NT2/D1 (cell line): ENCODE data around the gene GPR176.

Experiments
- DNase-seq: peaks from one replicate; pipeline ENCODE4 v3.0.0-alpha.2; 2011; ENCODE audit warnings: low read depth, low spot score
- H3K27me3 ChIP-seq: 2 replicates; pipeline ENCODE4 v1.6.0; 2011; ENCODE audit warnings: mild to moderate bottlenecking; ENCODE audit not compliant: insufficient read length, insufficient read depth
- H3K36me3 ChIP-seq: 2 replicates; pipeline ENCODE4 v1.6.1; 2011; ENCODE audit warnings: mild to moderate bottlenecking, low read length, mixed read lengths; ENCODE audit not compliant: insufficient read depth, insufficient read length
- H3K4me1 ChIP-seq: 2 replicates; pipeline ENCODE4 v1.5.1; 2011; ENCODE audit not compliant: insufficient read depth, insufficient read length
- H3K4me3 ChIP-seq: 2 replicates; pipeline ENCODE4 v1.5.1; 2011; ENCODE audit warnings: low read depth; ENCODE audit not compliant: insufficient read length
- H3K9ac ChIP-seq: 2 replicates; pipeline ENCODE4 v1.6.0; 2011; ENCODE audit warnings: low read depth; ENCODE audit not compliant: insufficient read length
- H3K9me3 ChIP-seq: 2 replicates; pipeline ENCODE4 v1.5.1; 2011; ENCODE audit warnings: mild to moderate bottlenecking, low read length; ENCODE audit not compliant: insufficient read depth
- SUZ12 ChIP-seq: IDR thresholded peaks from 2 replicates; pipeline ENCODE4 v1.6.1; 2011; ENCODE audit not compliant: insufficient read length, insufficient read depth; ENCODE audit errors: extremely low read depth
- YY1 ChIP-seq: IDR thresholded peaks from 2 replicates; pipeline ENCODE4 v1.6.1; 2011; ENCODE audit not compliant: insufficient read length, insufficient read depth
- ZNF274 ChIP-seq: IDR thresholded peaks from 2 replicates; pipeline ENCODE4 v1.6.1; 2011; ENCODE audit warnings: mild to moderate bottlenecking, low read depth, low read length

The GPR176 gene

DNA sequence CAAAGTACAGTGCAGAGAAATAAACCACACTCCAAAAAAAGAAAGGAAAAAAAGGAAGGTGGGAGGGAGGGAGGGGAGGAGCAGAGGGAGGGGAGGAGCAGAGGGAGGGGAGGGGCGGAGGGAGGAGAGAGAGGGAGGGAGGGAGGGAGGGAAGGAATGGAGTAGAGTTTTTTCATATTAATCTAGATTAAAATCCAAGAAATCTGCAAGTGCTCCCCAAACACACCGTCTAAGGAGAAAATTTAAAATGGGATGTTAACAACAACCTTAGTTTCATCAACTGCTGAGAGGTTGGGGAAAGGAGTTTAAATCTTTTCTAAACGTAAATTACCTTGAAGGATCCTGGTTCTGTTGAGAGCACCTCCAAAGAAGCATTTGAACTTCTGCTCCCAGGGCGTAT is 144.0 kb downstream of the GPR176 start:
- Histone ChIP-seq H3K27me3 (no peaks in the 10 kb centered on the region), H3K9ac (no peak overlapping the region), H3K4me3 (no peak overlapping the region), H3K4me1 (no peaks in the 10 kb centered on the region), H3K36me3 (no peaks in the 10 kb centered on the region), H3K9me3 (no peaks in the 10 kb centered on the region)
- TF ChIP-seq SUZ12 (no peak), YY1 (no peak), ZNF274 (no peak)
- DNase-seq: no peak

GRCh38 chr15:39774688-39775267 is 145.3 kb downstream of the GPR176 start:
- no peak for DNase-seq
- no peaks in the 10 kb centered on the region for H3K9me3 ChIP-seq
- no peak for TF ChIP-seq YY1
- no peak for TF ChIP-seq ZNF274
- TF ChIP-seq SUZ12: no peak
- no peaks in the 10 kb centered on the region for H3K36me3 ChIP-seq
- no peaks in the 10 kb centered on the region for H3K4me1 ChIP-seq
- H3K9ac ChIP-seq: no peak overlapping the region
- no peaks in the 10 kb centered on the region for H3K27me3 ChIP-seq
- H3K4me3 ChIP-seq: no peak overlapping the region

- no peak for TF ChIP-seq ZNF274
- TF ChIP-seq YY1: no peak
- TF ChIP-seq SUZ12: no peak
- Histone ChIP-seq H3K36me3 (no peaks in the 10 kb centered on the region), H3K27me3 (no peaks in the 10 kb centered on the region), H3K4me1 (no peaks in the 10 kb centered on the region), H3K9me3 (no peaks in the 10 kb centered on the region), H3K4me3 (no peak overlapping the region), H3K9ac (no peak overlapping the region)
- DNase-seq: no peak
These were observed 149.0 kb downstream of the GPR176 start for GRCh38 chr15:39770748-39771689.

GRCh38 chr15:39767921-39768320 is 152.1 kb downstream of the GPR176 start:
- H3K4me3 ChIP-seq: no peak overlapping the region
- H3K36me3 ChIP-seq: no peaks in the 10 kb centered on the region
- H3K9ac ChIP-seq: no peak overlapping the region
- TF ChIP-seq SUZ12: no peak
- TF ChIP-seq ZNF274: no peak
- TF ChIP-seq YY1: no peak
- no peaks in the 10 kb centered on the region for H3K4me1 ChIP-seq
- no peak for DNase-seq
- H3K27me3 ChIP-seq: no peaks in the 10 kb centered on the region
- no peaks in the 10 kb centered on the region for H3K9me3 ChIP-seq

- H3K9me3 ChIP-seq: no peaks in the 10 kb centered on the region
- no peaks in the 10 kb centered on the region for H3K27me3 ChIP-seq
- H3K9ac ChIP-seq: no peak overlapping the region
- H3K4me1 ChIP-seq: no peaks in the 10 kb centered on the region
- DNase-seq: no peak
- H3K36me3 ChIP-seq: no peaks in the 10 kb centered on the region
- no peak for TF ChIP-seq YY1
- TF ChIP-seq SUZ12: no peak
- TF ChIP-seq ZNF274: no peak
- no peak overlapping the region for H3K4me3 ChIP-seq
These were observed 159.1 kb downstream of the GPR176 start for GRCh38 chr15:39761006-39761405.

DNA sequence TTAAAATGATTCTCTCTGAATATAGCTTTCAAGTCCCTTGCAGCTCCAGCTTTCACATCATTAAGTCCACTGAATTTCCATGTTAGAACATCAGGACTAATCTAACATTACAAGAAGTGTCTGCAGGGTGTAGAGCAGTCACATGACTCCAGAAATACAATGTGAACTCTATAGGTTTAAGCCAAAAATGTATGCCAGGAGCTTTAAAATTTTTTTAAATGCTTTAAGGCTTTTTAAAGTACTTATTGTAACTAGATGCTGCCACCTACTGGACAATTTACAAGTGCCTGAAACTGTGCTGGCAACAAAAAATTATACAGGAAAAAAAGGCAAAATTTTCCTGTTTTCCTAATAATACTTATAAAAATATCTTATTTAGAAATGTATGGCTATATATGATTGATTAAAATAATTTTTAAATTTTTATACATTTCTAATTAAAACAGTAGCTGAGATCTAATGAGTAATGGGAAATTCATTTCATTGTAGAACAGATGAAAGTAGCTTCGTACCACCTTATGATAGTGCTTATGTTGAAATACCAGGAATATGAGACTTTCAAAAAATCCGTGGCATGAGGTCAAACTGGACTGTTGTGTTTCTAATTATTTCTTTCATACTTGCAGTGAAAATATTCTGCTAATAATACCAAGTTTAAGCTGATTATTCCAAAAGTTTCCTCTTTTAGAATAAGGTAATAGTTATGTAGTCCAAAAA is 163.1 kb downstream of the GPR176 start:
- no peaks in the 10 kb centered on the region for H3K9me3 ChIP-seq
- H3K4me3 ChIP-seq: no peak overlapping the region
- H3K27me3 ChIP-seq: no peaks in the 10 kb centered on the region
- H3K9ac ChIP-seq: no peak overlapping the region
- peak; percentile 28 for DNase-seq
- H3K36me3 ChIP-seq: no peaks in the 10 kb centered on the region
- no peaks in the 10 kb centered on the region for H3K4me1 ChIP-seq
- no peak for TF ChIP-seq ZNF274
- no peak for TF ChIP-seq SUZ12
- no peak for TF ChIP-seq YY1

DNA sequence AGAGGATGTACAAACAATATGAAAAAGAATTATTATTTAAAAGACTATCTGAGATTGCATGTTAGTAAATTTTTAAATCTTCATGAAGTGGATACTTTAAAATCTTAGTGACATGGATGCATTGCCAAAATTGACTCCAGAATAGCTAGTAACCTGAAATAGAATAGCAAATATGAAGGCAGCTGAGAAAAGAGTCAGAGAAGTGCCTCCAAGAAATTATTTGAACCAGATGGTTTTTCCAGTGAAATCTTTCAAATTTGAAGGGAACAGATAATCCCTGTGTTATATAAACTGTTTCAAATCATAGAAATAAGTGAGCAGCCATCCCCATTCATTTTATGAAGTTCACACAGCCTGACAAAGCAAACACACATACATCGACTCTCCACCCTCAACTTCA is 167.1 kb downstream of the GPR176 start:
- H3K4me1 ChIP-seq: no peaks in the 10 kb centered on the region
- no peaks in the 10 kb centered on the region for H3K36me3 ChIP-seq
- TF ChIP-seq YY1 (no peak), ZNF274 (no peak), SUZ12 (no peak)
- no peaks in the 10 kb centered on the region for H3K27me3 ChIP-seq
- no peak overlapping the region for H3K9ac ChIP-seq
- DNase-seq: no peak
- H3K4me3 ChIP-seq: no peak overlapping the region
- H3K9me3 ChIP-seq: no peaks in the 10 kb centered on the region
